SK-N-MC (cell line): ENCODE data around the gene KAT6B.

Experiments
- EZH2 ChIP-seq: fragments of 200-600 bp; sonication (generic); IDR thresholded peaks from one replicate; pipeline ENCODE4 v1.6.1; 2017; ENCODE audit warnings: antibody characterized with exemption
- POLR2AphosphoS5 ChIP-seq: IDR thresholded peaks from 2 replicates; pipeline ENCODE4 v1.6.1; 2012; ENCODE audit warnings: mild to moderate bottlenecking, low read depth, low read length, borderline replicate concordance

- no peak for TF ChIP-seq EZH2
- no peak for TF ChIP-seq POLR2AphosphoS5
Observed at GRCh38 chr10:75013007-75013406, 186.6 kb downstream of the KAT6B start.
